Stimulated activated CD4-positive, alpha-beta T cell treated with anti-CD3 and anti-CD28 coated beads, Interleukin-12 subunit alpha, Interleukin-12 subunit beta, amount 100 ng/mL, for 4 hours (primary cell): Measurements from ENCODE around the gene LZTR1.
"Not testable (repeated sequence)": the region's sequence is repeated elsewhere in the genome, so short reads cannot be mapped to it uniquely, and the experiment has no call there.

Experiments used
- DNase-seq: peaks from one replicate; pipeline ENCODE4 v3.0.0-alpha.2; 2020

The LZTR1 gene

DNA sequence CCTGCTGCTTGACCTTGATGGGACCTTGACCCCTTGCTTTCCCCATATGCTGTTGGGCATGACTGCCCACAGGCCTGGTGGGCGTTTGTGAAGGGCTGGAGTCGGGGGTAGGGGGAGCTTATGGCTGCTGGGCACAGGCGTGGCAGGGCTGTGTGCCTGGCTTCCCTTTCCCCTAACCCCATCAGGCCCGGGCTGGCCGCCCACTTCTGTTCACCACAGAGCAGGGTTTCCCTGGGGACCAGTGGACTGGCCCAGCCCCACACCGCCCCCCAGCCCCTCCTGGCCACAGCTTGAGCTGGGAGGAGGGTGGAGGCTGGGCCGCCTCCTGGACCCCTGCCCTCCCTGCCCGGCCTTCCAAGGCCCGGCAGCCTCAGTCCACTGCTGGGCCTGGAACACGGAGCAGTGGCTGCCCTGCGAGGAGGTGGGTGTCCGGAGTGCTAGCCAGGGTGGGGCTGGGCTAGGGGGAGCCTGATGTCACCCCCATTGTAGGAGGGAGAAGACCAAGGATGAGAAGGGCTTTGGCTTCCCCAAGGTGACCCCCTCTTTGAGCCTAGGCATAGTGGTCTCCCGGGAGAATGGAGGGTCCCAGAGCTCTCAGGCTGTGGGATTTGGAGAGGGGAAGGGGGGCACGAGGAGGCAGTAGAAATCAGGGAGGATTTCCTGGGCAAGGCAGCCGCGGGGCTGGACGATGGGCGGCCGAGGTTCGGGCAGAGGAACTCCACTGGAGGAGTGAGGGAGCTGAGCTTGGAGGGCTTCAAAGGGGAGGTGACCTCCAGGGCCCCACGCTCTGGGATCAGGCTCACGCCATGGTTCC is 15.0 kb upstream of the LZTR1 start, which contains the start of gene AIFM3:
Gene AIFM3, plus strand, starts transcription at position 373 of the 814 bp plus-strand sequence. CDS start 690 bp downstream, outside the sequence.
- DNase-seq: no peak

DNA sequence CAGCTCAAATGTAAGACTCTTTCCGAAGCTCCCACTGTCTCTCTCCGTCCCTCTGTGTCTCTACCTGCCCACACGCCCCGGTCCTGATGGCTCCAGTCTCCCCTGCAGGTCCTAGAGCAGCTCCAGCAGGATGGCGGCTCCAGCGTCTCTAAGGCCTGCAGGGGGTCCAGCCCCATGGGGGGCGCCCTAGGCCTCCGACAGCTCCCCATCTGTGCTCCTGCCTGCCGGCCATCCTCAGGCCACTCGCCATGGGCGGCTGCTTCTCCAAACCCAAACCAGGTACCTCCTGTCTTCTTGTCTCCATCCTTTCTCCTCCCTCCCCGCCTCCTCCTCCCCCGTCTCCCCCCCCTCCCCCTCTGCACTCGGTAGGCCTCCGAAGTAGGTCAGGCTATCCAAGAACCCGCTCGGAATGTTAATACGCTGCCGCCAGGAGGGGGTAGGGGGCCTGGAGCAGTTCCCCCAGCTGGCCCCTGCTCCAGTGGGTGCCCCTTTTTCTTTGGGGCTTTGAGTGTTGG is 14.3 kb upstream of the LZTR1 start:
- no peak for DNase-seq

DNA sequence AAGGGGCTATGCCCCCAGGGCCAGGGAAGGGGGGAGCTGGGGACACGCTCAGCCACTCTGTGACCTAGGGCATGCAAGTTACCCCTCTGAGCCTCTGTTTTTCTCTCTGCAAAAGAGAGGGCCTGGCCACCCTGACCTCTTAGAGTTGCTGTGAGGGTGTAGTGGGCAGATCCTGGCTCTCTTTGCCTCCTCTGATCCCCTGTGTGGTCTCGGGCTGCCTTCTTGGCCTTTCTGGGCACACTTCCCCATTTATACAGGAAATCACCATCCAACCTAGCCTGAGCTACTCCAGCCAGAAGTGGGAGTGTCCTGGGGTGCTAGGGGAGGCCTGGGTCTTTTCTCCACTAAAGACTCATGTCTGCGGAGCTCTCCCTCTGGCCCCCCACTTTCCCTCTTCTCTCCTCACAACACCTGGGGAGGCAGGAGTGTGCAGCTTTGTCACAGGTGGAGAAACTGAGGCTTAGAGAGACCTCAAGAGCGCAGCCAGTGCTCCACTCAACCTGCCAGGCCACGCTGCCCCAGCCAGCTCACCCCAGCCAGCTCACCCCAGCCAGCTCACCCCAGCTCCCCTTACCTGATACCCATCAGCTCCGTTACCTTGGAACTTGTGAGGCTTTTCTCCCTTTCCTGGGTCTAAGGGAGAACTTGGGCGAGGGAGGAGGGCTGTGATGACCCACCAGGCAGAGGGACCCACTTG is 13.7 kb upstream of the LZTR1 start:
- DNase-seq: no peak

DNA sequence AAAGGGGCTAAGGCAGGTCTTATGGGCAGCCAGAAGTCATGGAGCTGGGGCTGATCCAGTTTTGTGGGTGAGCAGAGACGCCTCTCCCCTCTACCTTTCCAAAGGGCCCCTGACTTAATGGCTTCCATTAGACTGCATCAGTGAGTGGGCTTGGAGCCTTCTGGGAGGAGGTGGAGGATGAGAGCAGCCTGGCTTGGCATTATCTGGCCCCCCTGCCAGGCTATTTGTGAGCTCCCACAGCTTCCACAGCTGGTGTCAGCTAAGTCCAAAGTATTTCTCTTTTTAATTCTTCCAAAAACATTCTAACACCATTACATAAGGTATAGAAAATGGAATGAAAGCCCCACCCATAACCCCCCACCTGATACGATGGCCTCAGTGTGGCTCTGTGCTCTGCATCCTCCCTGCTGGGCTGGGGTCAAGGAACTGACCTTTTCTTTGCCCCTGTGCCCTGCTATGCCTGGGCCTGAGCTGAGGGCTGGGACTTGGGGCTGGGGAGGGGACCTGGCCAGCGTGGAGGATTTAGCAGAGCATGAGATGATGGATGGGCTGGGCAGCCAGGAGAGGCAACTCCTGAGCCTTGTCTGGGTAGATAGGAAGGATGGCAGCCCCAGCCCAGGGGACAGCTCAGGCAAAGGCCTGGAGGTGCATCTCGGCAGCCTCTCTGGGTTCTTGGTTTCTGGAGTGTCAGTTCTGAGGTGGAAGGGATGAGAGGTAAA is 11.0 kb upstream of the LZTR1 start:
- DNase-seq: no peak

- not testable (repeated sequence) for DNase-seq
Measured at GRCh38 chr22:20972014-20972694, 9.9 kb upstream of the LZTR1 start.

- DNase-seq: no peak
Measured at GRCh38 chr22:20972933-20973577, 9.0 kb upstream of the LZTR1 start.

GRCh38 chr22:20973634-20974286 is 8.3 kb upstream of the LZTR1 start:
- DNase-seq: no peak

GRCh38 chr22:20974336-20974955 is 7.7 kb upstream of the LZTR1 start:
- DNase-seq: no peak

DNA sequence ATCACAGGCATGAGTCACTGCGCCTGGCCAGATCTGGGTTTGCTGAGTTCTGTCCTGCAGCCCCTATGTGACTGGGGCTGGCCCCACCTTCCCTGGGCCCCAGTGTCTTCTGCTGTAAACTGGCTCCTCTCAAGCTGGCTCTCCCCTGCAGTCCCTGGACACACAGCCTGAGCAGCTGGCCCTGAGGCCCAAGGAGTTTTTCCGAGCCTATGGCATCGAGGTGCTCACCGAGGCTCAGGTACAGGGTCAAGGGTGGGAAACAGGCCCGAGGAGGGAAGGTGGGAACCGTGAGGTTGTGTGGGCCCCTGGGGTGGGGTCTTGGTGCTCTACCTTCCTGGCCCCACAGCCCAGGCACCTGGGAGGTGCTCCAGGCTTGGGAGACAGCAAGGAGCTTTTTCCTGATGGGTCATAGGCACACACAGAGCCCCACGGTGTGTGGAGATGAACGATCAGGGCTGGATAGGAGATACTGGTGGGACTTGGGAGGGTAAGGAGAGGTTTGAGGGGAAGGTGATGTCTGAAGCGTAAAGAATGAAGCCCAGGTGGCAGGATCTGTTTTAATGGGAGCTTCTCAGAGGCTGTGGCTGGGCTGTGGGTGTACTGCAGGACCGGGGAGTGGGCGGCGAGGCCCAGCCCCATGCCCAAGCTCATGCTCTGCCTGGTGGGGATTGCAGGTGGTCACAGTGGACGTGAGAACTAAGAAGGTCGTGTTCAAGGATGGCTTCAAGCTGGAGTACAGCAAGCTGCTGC is 6.4 kb upstream of the LZTR1 start:
- no peak for DNase-seq

- no peak for DNase-seq
Measured at GRCh38 chr22:20976291-20976877, 5.7 kb upstream of the LZTR1 start.

DNA sequence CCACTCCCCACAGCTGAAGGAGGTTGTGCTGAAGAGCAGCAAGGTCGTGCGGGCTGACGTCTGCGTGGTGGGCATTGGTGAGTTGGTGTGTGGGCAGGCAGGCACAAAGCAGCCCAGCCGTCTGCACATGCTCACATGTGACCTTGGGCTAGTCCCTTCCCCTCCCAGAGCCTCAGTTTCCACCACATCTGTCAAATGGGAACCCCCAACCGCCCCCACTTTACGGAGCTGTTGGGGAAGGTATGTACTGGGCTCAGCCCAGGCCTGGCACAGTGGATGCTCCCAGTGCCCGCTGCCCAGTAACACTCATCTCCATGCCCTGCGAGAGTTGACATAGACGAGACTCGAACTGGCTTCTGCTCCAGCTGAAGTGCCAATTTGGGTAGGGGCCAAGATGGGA is 5.1 kb upstream of the LZTR1 start:
- no peak for DNase-seq

GRCh38 chr22:20977516-20978170 is 4.5 kb upstream of the LZTR1 start:
- DNase-seq: no peak

DNA sequence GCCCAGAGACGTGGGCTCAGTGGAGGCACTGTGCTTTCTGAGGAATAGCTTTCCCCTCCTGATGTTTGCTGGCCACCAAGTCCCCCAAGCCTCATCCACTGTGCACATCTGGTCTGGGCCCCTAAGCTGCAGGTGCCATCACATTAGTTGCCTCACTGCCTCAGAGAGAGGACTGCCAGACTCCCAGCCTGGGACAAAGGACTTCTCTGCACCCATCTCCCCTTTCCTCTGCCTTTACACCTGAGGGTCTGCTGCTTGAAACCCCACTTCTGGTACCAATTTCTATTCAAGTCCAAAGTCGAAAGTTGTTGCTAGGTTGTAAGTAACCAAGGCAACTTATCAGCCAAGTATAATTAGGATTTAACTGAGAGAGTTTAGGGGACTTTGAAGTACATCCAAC is 3.7 kb upstream of the LZTR1 start:
- DNase-seq: no peak

- DNase-seq: peak; percentile 60
Measured at GRCh38 chr22:20979243-20979809, 2.8 kb upstream of the LZTR1 start.

DNA sequence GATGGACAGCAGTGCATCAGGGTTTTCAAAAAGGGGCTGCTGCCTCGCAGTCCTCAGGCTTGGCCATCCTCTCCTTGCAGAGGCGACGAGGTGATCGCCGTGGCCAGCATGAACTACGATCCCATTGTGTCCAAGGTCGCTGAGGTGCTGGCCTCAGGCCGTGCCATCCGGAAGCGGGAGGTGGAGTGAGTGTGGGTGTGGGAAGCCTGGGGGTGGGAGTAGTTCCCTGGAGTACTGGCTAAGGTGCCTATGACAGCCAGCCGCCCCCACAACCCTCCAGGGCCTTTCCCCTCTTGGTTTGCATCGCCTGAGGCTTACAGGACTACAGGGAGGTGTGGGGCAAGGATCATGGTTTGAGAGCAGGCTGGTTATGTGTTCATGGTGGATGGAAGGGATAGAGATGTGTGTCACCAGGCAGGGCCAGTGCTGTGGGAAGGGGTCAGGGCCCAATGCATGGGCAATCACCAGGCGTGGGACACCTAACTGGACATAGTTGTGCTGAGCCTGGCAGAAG is 2.1 kb upstream of the LZTR1 start:
- no peak for DNase-seq

DNA sequence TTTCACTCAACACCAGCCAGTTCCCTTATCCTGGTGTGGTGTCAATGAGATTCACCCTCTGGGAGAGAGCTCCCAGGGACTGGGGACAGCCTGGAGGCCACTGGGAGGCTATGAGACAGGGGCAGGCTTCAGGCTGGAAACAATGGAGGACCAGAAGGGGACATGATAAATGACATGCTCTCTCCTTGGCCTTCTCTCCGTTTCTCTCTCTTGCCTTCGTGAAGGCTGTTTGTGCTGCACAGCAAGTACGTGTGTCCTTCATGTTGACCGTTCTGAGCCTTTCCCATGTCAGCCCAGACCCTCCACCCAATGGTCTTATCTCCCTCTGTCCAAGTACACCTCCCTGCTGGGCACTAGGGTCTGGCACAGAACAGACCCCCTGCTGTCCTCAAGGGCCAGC is 1.6 kb upstream of the LZTR1 start:
- DNase-seq: no peak

DNA sequence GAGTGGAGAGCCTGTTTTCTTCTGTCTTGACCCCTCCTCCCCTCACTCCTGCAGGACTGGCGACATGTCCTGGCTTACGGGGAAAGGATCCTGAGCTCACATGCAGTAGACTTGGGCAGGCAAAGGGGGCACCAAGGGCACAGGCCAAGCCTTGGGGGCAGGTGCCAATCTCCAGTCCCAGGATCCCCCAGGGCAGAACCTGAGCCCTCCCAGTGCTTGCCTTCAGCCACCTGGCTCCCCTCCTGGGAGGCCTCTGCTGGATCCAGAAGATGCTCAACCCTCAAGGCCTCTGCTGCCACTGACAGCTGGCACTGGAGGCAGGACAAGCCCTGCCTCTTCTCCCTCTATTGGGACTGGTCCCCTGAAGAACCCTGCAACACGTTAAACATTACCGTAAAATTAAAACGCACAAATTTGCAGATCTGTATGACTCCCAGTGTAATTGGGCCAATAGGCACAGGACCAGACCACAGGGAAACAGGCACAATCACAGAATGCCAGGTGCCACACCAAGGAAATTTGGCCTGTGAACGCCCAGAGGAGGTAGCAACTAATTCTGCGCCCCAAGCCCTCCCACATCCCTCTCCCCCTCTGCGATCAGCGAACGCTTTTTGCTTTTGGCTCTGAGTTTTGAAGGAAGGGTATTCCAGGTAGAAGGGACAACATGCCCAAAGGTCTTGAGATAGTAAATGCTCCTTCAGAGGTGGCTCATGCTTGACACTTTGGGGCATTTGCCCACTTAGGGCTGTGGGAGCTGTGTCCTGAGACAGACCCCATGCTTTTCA is 967 bp upstream of the LZTR1 start:
- no peak for DNase-seq

DNA sequence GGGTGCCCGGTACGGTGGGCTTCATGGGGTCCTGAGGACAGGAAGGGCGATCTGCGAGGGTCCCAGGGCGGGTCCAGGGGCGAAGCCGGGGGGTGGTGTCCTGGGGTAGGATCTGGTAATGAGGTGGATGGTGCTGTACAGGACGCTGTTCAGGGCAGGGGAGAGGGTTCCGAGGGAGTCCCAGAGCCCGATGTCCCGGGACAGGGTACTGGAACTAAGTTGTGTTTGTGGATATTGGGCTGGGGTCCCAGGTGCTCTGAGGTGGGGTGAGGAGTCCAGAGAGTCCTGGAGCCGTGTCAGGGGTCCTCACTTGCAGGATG is 426 bp downstream of the LZTR1 start:
- no peak for DNase-seq
